Measurements from ENCODE around the gene LLPH.

DNA sequence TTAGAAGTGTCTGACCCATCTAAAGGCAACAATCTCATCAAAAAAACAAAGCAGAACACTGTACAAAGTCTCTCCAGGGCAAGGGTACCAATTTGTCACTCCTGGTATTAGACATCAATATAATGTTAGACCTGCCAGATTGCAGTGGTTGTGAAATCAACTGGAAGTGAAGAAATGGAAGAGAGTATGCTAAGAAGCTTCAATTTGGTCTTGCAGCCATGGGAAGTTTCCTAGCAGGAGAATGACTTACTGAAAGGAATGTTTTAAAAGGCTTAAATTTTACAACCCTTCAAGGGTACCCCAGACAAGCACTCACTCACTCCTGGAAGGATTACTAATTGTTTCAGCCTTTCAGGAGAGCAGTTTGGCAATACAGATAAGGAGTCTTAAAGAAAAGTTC, 18.9 kb downstream of the LLPH start:
- no peak for TF ChIP-seq CTCF (conservative IDR thresholded peaks at IDR 0.05; ENCODE audit: low read length)
- no peak for TF ChIP-seq EZH2phosphoT487 (IDR thresholded peaks at IDR 0.05; ENCODE audit: borderline replicate concordance)

Data from Loucy (cell line).